GM10266 (cell line): ENCODE results near the gene KAT7.

ENCODE experiments used
- DNase-seq: peaks from one replicate; pipeline ENCODE4 v3.0.0; 2012; ENCODE audit errors: extremely low spot score
- TF ChIP-seq, protein P1 (sequence below): IDR thresholded peaks from 2 replicates; pipeline ENCODE4 v1.5.1; 2012; ENCODE audit warnings: mild to moderate bottlenecking, low read depth; ENCODE audit not compliant: control insufficient read depth, insufficient read depth; ENCODE audit errors: missing control alignments

KAT7 gene

DNA sequence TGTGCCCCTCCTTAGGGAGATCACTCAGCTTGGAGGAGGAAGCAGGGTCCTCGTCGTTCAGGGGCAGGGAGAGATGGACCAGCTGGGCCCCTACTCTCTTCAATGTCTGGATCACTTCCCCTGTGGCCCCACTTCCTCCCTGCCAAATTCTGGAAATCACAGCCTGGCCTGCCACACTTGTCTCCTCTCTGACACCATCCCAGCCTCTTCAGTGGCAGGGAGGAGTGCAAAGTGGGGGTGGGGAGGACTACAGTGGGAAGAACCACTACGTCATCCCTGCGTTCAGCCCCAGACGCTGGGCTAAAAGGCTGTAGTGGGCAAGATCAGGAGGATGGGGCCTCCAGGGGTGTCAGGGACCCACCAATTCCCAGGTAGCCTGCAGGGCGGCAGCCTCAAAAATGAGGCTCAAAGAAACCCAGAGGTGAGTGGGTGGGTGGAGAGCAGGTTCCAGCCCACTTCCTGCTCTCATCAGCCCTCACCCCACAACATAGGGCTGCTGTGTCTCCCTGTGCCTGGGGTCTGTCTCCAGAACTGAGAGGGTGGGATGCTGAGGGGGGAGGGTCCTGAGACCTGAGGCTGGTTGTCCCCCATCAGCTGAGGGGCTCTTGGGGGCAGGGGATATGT, 84.4 kb downstream of the KAT7 start:
- TF ChIP-seq, protein P1, sequence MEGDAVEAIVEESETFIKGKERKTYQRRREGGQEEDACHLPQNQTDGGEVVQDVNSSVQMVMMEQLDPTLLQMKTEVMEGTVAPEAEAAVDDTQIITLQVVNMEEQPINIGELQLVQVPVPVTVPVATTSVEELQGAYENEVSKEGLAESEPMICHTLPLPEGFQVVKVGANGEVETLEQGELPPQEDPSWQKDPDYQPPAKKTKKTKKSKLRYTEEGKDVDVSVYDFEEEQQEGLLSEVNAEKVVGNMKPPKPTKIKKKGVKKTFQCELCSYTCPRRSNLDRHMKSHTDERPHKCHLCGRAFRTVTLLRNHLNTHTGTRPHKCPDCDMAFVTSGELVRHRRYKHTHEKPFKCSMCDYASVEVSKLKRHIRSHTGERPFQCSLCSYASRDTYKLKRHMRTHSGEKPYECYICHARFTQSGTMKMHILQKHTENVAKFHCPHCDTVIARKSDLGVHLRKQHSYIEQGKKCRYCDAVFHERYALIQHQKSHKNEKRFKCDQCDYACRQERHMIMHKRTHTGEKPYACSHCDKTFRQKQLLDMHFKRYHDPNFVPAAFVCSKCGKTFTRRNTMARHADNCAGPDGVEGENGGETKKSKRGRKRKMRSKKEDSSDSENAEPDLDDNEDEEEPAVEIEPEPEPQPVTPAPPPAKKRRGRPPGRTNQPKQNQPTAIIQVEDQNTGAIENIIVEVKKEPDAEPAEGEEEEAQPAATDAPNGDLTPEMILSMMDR = no peak
- no peak for DNase-seq

DNA sequence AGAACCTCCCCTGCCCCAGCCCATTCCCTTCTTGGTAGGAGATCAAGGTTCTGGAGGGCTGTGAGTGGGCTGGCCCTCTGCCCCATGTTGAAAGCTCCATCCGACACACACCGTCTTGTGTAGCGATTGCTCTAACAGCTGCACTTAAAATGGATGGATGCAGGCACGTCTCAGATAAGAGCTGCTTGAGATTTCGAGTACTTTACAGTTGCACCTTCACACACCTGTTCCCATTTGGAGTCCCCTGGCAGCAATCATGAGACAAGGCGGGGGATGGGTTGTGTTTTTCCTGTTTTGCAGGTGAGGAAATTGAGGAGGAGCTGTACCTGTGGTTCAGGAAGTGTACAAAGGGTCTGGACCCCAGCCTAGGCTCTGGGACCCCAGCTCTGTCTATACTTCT, 85.0 kb downstream of the KAT7 start:
- TF ChIP-seq, protein P1 = no peak
- no peak for DNase-seq

DNA sequence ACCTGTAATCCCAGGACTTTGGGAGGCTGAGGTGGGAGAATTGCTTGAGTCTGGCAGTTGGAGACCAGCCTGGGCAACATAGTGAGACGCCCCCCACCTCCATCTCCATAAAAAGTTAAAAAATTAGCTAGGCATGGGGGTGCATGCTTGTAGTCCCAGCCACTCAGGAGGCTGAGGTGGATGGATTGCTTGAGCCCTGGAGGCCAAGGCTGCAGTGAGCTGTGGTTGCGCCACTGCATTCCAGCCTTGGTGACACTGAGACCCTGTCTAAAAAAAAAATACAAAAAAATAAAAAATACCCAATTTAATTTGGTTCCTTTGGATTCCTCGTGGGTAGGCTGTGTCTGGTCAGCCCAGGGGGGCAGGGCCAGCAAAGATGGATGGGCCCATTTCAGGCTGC, 85.4 kb downstream of the KAT7 start:
- DNase-seq = no peak
- TF ChIP-seq, protein P1 = no peak

DNA sequence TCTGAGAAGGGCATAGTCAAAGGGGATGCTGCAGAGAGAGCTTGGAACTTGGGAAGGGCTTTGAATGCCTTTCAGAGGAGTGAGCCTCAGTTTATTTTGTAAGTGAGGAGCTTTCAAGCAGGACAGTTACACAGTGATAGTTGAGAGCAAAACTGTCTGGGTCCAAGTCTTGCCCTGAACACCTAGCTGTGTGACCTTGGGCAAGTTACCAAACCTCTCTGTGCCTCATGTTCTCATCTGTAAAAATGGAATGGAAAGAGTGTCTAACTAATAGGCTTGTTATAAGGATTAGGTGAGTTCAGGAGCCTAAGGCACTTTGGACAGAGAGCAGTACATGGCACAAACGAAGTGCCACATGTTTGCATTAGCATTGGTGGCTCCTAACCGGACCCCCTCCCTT, 86.4 kb downstream of the KAT7 start:
- TF ChIP-seq, protein P1 = no peak

DNA sequence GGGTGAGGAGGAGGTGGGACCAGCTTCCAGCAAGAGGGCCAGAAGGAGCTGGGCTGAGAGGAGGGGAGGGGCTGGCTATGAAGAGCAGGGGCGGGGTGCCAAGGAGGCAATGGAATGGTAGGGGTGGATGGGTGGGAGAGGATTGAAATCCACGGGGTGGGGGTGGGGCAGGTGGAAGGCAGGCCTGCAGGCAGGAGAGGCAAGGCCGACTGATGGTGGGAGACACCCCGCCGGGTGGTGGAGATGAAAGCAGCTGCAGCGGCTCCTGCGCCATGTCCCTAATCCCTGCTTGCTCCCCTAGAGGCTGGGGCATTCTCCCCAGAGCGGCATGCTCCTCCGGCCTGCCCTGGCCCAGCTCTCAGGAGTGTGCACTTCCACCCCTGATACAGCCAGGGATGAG, 87.2 kb downstream of the KAT7 start:
- no peak for DNase-seq
- TF ChIP-seq, protein P1 = no peak

More for the DNA sequence above, 86.4 kb downstream of the KAT7 start:
- DNase-seq = no peak

DNA sequence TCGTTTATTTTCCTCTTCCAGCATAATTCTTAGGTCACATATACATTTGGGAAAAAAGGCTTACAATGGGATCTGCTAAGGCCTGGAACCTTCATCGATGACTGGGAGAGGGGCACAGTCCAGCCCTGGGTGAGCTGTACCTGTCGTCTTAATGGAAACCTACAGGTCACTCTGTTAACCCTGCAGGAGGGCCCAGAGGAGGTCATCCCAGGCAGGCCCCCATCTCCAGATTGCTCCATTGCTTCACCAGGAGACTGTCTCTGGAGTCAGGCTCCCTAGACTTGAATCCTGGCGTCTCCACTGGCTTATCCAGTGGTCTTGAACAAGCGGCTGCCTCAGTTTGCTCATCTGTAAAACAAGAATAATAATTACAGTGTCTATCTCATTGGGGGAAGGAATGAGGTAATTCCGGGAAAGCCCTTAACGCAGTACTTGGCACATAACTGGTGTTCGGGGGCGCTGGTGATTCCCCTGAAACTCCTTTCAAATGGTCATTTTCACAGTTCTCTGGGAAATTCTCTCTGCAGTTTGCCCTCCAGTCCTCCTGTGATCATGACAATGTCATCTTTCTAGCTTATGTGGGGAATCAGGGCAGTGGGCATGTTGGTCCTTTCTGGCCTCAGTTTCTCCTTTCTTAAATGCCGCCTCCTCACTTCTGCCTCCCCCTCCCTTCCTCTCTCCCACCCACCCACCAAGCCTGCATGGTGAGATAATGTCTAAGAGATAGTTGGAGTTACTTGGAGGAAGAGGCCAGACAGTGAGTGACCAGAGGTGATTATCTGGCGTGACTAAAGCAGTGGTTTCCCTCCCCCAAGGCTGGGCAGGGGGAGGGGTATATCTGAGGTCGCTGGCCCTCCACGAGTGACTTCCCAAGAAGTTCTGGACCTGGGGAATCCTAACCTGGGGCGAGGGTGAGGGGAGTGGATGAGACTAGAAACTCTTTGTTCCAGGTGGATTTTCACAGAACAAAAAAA, 90.7 kb downstream of the KAT7 start:
- no peak for DNase-seq
- TF ChIP-seq, protein P1 = no peak
